ENCODE results near the gene RIMKLA. TPM values are rescaled to one million over a fixed set of nuclear protein-coding genes. Genes with fewer than 3 reads are reported as not detected.

The RIMKLA gene
- total RNA-seq, 1 donor from 2014 or later = 0.20 TPM

GRCh38 chr1:42430286-42431135 is 49.9 kb downstream of the RIMKLA start:
- no peaks in the 10 kb centered on the region for H3K9me3 Mint-ChIP-seq (ENCODE audit: unreplicated experiment)
- FAIRE-seq = no peak

GRCh38 chr1:42431514-42431913 is 50.9 kb downstream of the RIMKLA start:
- Mint-ChIP-seq H3K27me3 (ENCODE audit: low read depth, unreplicated experiment) (peaks cover 5% of the 10 kb centered on the region), H3K4me3 (ENCODE audit: unreplicated experiment) (no peak overlapping the region), H3K4me1 (ENCODE audit: low read depth, unreplicated experiment) (peaks cover 15% of the 10 kb centered on the region), H3K27ac (ENCODE audit: unreplicated experiment) (no peak overlapping the region), H3K9me3 (ENCODE audit: unreplicated experiment) (no peaks in the 10 kb centered on the region), H3K36me3 (ENCODE audit: low read depth, unreplicated experiment) (no peaks in the 10 kb centered on the region)
- H3K9me3 ChIP-seq (ENCODE audit: insufficient read depth, low read depth, low read length) = no peaks in the 10 kb centered on the region
- no peak overlapping the region for H3K27ac ChIP-seq (ENCODE audit: low read depth, low read length)
- H3K27me3 ChIP-seq (ENCODE audit: insufficient read depth, low read length) = no peaks in the 10 kb centered on the region
- H3K4me1 ChIP-seq (ENCODE audit: insufficient read depth, low read length) = no peaks in the 10 kb centered on the region
- no peak for TF ChIP-seq EZH2 (IDR thresholded peaks at IDR 0.05; ENCODE audit: insufficient read depth, low read length)
- TF ChIP-seq CTCF (IDR thresholded peaks at IDR 0.05; ENCODE audit: insufficient read depth, low read depth, low read length) = no peak
- H3K4me2 ChIP-seq (ENCODE audit: low read length) = no peak overlapping the region
- H3K4me3 ChIP-seq (ENCODE audit: insufficient read depth, low read depth, low read length) = no peak overlapping the region
- no peaks in the 10 kb centered on the region for H3K79me2 ChIP-seq (ENCODE audit: insufficient read depth, low read length)
- H2AFZ ChIP-seq (ENCODE audit: low read depth, low read length) = no peak overlapping the region
- H3K9ac ChIP-seq (ENCODE audit: low read length) = no peak overlapping the region
- H3K36me3 ChIP-seq (ENCODE audit: insufficient read depth, low read length) = no peaks in the 10 kb centered on the region
- FAIRE-seq (no peak), DNase-seq (ENCODE audit: low read depth) (no peak)
- no peaks in the 10 kb centered on the region for H4K20me1 ChIP-seq (ENCODE audit: insufficient read depth, low read length)

More at GRCh38 chr1:42430286-42431135, 49.9 kb downstream of the RIMKLA start:
- Mint-ChIP-seq H3K4me1 (ENCODE audit: low read depth, unreplicated experiment) (peaks cover 15% of the 10 kb centered on the region), H3K36me3 (ENCODE audit: low read depth, unreplicated experiment) (no peaks in the 10 kb centered on the region), H3K27me3 (ENCODE audit: low read depth, unreplicated experiment) (peaks cover 5% of the 10 kb centered on the region), H3K4me3 (ENCODE audit: unreplicated experiment) (no peak overlapping the region), H3K27ac (ENCODE audit: unreplicated experiment) (no peak overlapping the region)
- Histone ChIP-seq H3K4me3 (ENCODE audit: insufficient read depth, low read depth, low read length) (no peak overlapping the region), H3K4me2 (ENCODE audit: low read length) (no peak overlapping the region), H3K79me2 (ENCODE audit: insufficient read depth, low read length) (no peaks in the 10 kb centered on the region), H3K4me1 (ENCODE audit: insufficient read depth, low read length) (no peaks in the 10 kb centered on the region), H2AFZ (ENCODE audit: low read depth, low read length) (no peak overlapping the region), H4K20me1 (ENCODE audit: insufficient read depth, low read length) (no peaks in the 10 kb centered on the region), H3K27ac (ENCODE audit: low read depth, low read length) (no peak overlapping the region), H3K36me3 (ENCODE audit: insufficient read depth, low read length) (no peaks in the 10 kb centered on the region), H3K9me3 (ENCODE audit: insufficient read depth, low read depth, low read length) (no peaks in the 10 kb centered on the region), H3K27me3 (ENCODE audit: insufficient read depth, low read length) (no peaks in the 10 kb centered on the region), H3K9ac (ENCODE audit: low read length) (no peak overlapping the region)
- TF ChIP-seq CTCF (IDR thresholded peaks at IDR 0.05; ENCODE audit: insufficient read depth, low read depth, low read length) = no peak
- no peak for TF ChIP-seq EZH2 (IDR thresholded peaks at IDR 0.05; ENCODE audit: insufficient read depth, low read length)
- DNase-seq (ENCODE audit: low read depth) = no peak

- Histone ChIP-seq H2AFZ (ENCODE audit: low read depth, low read length) (no peak overlapping the region), H3K27me3 (ENCODE audit: insufficient read depth, low read length) (no peaks in the 10 kb centered on the region), H3K9ac (ENCODE audit: low read length) (no peak overlapping the region), H3K9me3 (ENCODE audit: insufficient read depth, low read depth, low read length) (no peaks in the 10 kb centered on the region), H3K36me3 (ENCODE audit: insufficient read depth, low read length) (no peaks in the 10 kb centered on the region), H3K4me3 (ENCODE audit: insufficient read depth, low read depth, low read length) (no peak overlapping the region), H3K79me2 (ENCODE audit: insufficient read depth, low read length) (no peaks in the 10 kb centered on the region), H4K20me1 (ENCODE audit: insufficient read depth, low read length) (no peaks in the 10 kb centered on the region), H3K4me1 (ENCODE audit: insufficient read depth, low read length) (no peaks in the 10 kb centered on the region), H3K27ac (ENCODE audit: low read depth, low read length) (no peak overlapping the region), H3K4me2 (ENCODE audit: low read length) (no peak overlapping the region)
- no peak for TF ChIP-seq EZH2 (IDR thresholded peaks at IDR 0.05; ENCODE audit: insufficient read depth, low read length)
- no peak for TF ChIP-seq CTCF (IDR thresholded peaks at IDR 0.05; ENCODE audit: insufficient read depth, low read depth, low read length)
- FAIRE-seq (no peak), DNase-seq (ENCODE audit: low read depth) (no peak)
- peaks cover 5% of the 10 kb centered on the region for H3K27me3 Mint-ChIP-seq (ENCODE audit: low read depth, unreplicated experiment)
- no peaks in the 10 kb centered on the region for H3K36me3 Mint-ChIP-seq (ENCODE audit: low read depth, unreplicated experiment)
- no peak overlapping the region for H3K4me3 Mint-ChIP-seq (ENCODE audit: unreplicated experiment)
- H3K4me1 Mint-ChIP-seq (ENCODE audit: low read depth, unreplicated experiment) = peaks cover 11% of the 10 kb centered on the region
- no peak overlapping the region for H3K27ac Mint-ChIP-seq (ENCODE audit: unreplicated experiment)
- H3K9me3 Mint-ChIP-seq (ENCODE audit: unreplicated experiment) = no peaks in the 10 kb centered on the region
Observed at GRCh38 chr1:42432714-42433113, 52.1 kb downstream of the RIMKLA start.
